Common myeloid progenitor, CD34-positive (primary cell): ENCODE results near the gene CHKA.

Source experiments
- CTCF ChIA-PET: fragments of 350-600 bp; sonication (Branson Sonifier 250); formaldehyde crosslinking; loops from one replicate; lab custom pipeline; 2021; ENCODE audit warnings: antibody characterized with exemption; lab: Charles Lee
- POLR2A ChIA-PET: fragments of 350-600 bp; sonication (Branson Sonifier 250); formaldehyde crosslinking; loops from one replicate; lab custom pipeline; 2021; ENCODE audit warnings: antibody characterized with exemption; lab: Charles Lee
- DNase-seq, 3 donors: peaks; one replicate each; pipeline versions ENCODE4 v3.0.0 to v3.0.0-alpha.2; 2013
- H3K27ac ChIP-seq, 2 experiments: 1 replicate in 1 of 2; 2 replicates in 1 of 2; pipeline ENCODE4 v1.7.0; 2013; ENCODE audit warnings: inconsistent platforms in 2 of 2, low read length in 2 of 2, mild to moderate bottlenecking in 2 of 2, low read depth in 1 of 2, moderate library complexity in 1 of 2; ENCODE audit not compliant: severe bottlenecking in 2 of 2, insufficient read depth in 1 of 2, poor library complexity in 1 of 2
- H3K27me3 ChIP-seq, 5 experiments: replicated peaks in 2 of 5; 1 replicate in 3 of 5; 2 replicates in 2 of 5; pipeline versions ENCODE4 v1.6.1 to v1.7.0; 2013; ENCODE audit warnings: low read length in 4 of 5, mild to moderate bottlenecking in 2 of 5, moderate library complexity in 2 of 5, inconsistent platforms in 1 of 5; ENCODE audit not compliant: insufficient read depth in 5 of 5, control insufficient read depth in 4 of 5
- H3K36me3 ChIP-seq, 4 experiments: 1 replicate in 2 of 4; 2 replicates in 2 of 4; pipeline versions ENCODE4 v1.6.1 to v1.7.0; 2013; ENCODE audit warnings: low read length in 3 of 4, control low read depth in 1 of 4, mild to moderate bottlenecking in 1 of 4; ENCODE audit not compliant: control insufficient read depth in 4 of 4, insufficient read depth in 4 of 4
- H3K4me1 ChIP-seq, 4 experiments: 1 replicate in 3 of 4; 2 replicates in 1 of 4; pipeline versions ENCODE4 v1.6.1 to v1.7.1; 2013; ENCODE audit warnings: low read length in 3 of 4, mild to moderate bottlenecking in 3 of 4, control low read depth in 1 of 4, inconsistent platforms in 1 of 4, moderate library complexity in 1 of 4; ENCODE audit not compliant: control insufficient read depth in 4 of 4, insufficient read depth in 4 of 4; ENCODE audit errors: control extremely low read depth in 1 of 4
- H3K4me3 ChIP-seq, 7 experiments: 1 replicate in 4 of 7; 2 replicates in 3 of 7; pipeline versions ENCODE4 v1.5.1 to v1.7.0; 2013; ENCODE audit warnings: mild to moderate bottlenecking in 7 of 7, low read length in 6 of 7, moderate library complexity in 6 of 7, inconsistent platforms in 2 of 7, low read depth in 2 of 7, control low read depth in 1 of 7; ENCODE audit not compliant: insufficient read depth in 4 of 7, control insufficient read depth in 1 of 7; ENCODE audit errors: extremely low read depth in 1 of 7
- H3K9me3 ChIP-seq, 5 experiments: 1 replicate in 4 of 5; 2 replicates in 1 of 5; pipeline versions ENCODE4 v1.6.1 to v1.7.1; 2013; ENCODE audit warnings: low read length in 4 of 5, mild to moderate bottlenecking in 2 of 5, inconsistent platforms in 1 of 5, low read depth in 1 of 5, moderate library complexity in 1 of 5; ENCODE audit not compliant: control insufficient read depth in 4 of 5, insufficient read depth in 2 of 5; ENCODE audit errors: control extremely low read depth in 1 of 5
- WGBS: methylation state at CpG from one replicate; pipeline ENCODE4 v1.1.5; 2013; ENCODE audit not compliant: insufficient coverage; 5-methylcytosine and 5-hydroxymethylcytosine counted together

The CHKA gene

GRCh38 chr11:68149417-68149816 is 28.2 kb upstream of the CHKA start:
- CTCF ChIA-PET = interaction anchor here (0.6 kb wide), 1 partner anchor 15 kb away, joined by 3 read pairs; no protein-coding TSS in a partner anchor
- no peaks in the 10 kb centered on the region for H3K9me3 ChIP-seq
- peak in 1 of 3 donors; percentile 27 for DNase-seq
- no peaks in the 10 kb centered on the region for H3K27me3 ChIP-seq
- POLR2A ChIA-PET = interaction anchor here (0.7 to 0.8 kb wide), 2 partner anchors 9 to 32 kb away, joined by 4 to 5 read pairs; no protein-coding TSS in a partner anchor
- no peaks in the 10 kb centered on the region for H3K36me3 ChIP-seq
- peaks cover 0 to 39% (median 34%) of the 10 kb centered on the region in 4 experiments for H3K4me1 ChIP-seq
- H3K27ac ChIP-seq = no peak overlapping the region
- no peak overlapping the region for H3K4me3 ChIP-seq
- WGBS = 92% methylated on average over 3 of the region's 6 CpGs

DNA sequence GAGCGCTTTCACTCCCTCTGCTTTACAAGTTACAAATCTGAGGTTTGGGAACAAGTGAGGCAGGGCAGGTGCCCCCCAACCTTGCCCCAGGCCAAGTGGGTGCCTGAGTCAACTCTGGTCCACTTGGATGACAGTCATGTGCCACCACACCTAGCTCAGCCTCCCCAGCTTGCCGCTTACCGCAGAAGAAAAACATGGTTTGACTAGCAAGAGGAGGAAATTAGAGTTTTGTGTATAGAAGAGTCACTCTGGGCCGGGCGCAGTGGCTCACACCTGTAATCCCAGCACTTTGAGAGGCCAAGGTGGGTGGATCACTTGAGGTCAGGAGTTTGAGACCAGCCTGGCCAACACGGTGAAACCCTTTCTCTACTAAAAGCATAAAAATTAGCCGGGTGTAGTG is 27.7 kb upstream of the CHKA start:
- Histone ChIP-seq H3K4me3 (no peak overlapping the region), H3K9me3 (no peaks in the 10 kb centered on the region), H3K27me3 (no peaks in the 10 kb centered on the region), H3K36me3 (no peaks in the 10 kb centered on the region), H3K4me1 (peaks cover 0 to 43% (median 34%) of the 10 kb centered on the region in 4 experiments), H3K27ac (no peak overlapping the region)
- POLR2A ChIA-PET = no interaction called here
- WGBS = 100% methylated on average over 5 of the region's 7 CpGs
- no peak for DNase-seq
- CTCF ChIA-PET = interaction anchor here (0.6 kb wide), 1 partner anchor 15 kb away, joined by 3 read pairs; no protein-coding TSS in a partner anchor

GRCh38 chr11:68148071-68148805 is 27.1 kb upstream of the CHKA start:
- no peak for DNase-seq
- POLR2A ChIA-PET = interaction anchor here (0.6 kb wide), 1 partner anchor 194 kb away, joined by 4 read pairs; no protein-coding TSS in a partner anchor
- CTCF ChIA-PET = interaction anchor here (0.6 to 3.3 kb wide), 2 partner anchors 9 to 19 kb away, joined by 3 to 11 read pairs; no protein-coding TSS in a partner anchor
- H3K4me3 ChIP-seq = no peak overlapping the region
- no peaks in the 10 kb centered on the region for H3K36me3 ChIP-seq
- no peaks in the 10 kb centered on the region for H3K9me3 ChIP-seq
- H3K4me1 ChIP-seq = peaks cover 0 to 48% (median 36%) of the 10 kb centered on the region in 4 experiments
- 96% methylated on average over 14 of the region's 18 CpGs for WGBS
- H3K27ac ChIP-seq = no peak overlapping the region
- H3K27me3 ChIP-seq = no peaks in the 10 kb centered on the region

- Histone ChIP-seq H3K27me3 (no peaks in the 10 kb centered on the region), H3K27ac (no peak overlapping the region), H3K4me3 (no peak overlapping the region), H3K9me3 (no peaks in the 10 kb centered on the region), H3K36me3 (no peaks in the 10 kb centered on the region), H3K4me1 (peaks cover 0 to 61% (median 49%) of the 10 kb centered on the region in 4 experiments)
- WGBS = 52% methylated on average over 8 of the region's 13 CpGs
- ChIA-PET POLR2A (interaction anchor here (0.9 kb wide), 1 partner anchor 49 kb away, joined by 11 read pairs; no protein-coding TSS in a partner anchor), CTCF (interaction anchor here (1.0 to 3.3 kb wide), 4 partner anchors 11 to 71 kb away, joined by 3 to 11 read pairs (median 4); no protein-coding TSS in a partner anchor)
- DNase-seq = peak in 2 of 3 donors; percentile 33 to 54
Observed at GRCh38 chr11:68146704-68147474, 25.7 kb upstream of the CHKA start.

DNA sequence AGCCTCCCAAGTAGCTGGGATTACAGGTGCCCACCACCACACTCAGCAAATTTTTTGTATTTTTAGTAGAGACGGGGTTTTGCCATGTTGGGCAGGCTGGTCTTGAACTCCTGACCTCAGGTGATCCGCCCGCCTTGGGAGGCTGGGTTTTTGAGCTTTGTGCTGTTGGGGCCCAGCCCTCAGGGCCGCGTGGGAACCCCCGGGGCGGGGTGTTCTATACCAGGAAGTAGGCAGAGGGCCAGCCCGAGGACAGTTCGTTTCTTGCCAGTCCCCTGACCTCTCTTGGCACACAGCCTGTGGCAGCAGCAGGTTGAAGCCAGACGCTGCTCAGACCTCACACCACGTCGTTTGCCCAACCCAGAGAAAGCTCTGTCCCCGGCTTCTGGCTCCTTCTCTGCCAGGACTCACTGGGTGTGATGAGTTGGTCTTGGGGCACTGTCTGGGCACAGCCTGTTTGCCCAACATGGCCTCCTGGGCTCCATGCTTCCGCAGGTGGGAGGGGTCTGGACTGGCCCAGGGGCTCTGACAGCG is 24.9 kb upstream of the CHKA start:
- H3K9me3 ChIP-seq = no peaks in the 10 kb centered on the region
- POLR2A ChIA-PET = interaction anchor here (0.6 to 0.9 kb wide), 2 partner anchors 25 to 48 kb away, joined by 3 to 11 read pairs; partner anchors contain the start of gene CHKA
- no peaks in the 10 kb centered on the region for H3K36me3 ChIP-seq
- peaks cover 6 to 69% (median 57%) of the 10 kb centered on the region in 4 experiments for H3K4me1 ChIP-seq
- 32% methylated on average over 6 of the region's 15 CpGs for WGBS
- no peaks in the 10 kb centered on the region for H3K27me3 ChIP-seq
- H3K27ac ChIP-seq = no peak overlapping the region
- DNase-seq = peak in 2 of 3 donors; percentile 39 to 52
- CTCF ChIA-PET = interaction anchor here (0.6 to 3.3 kb wide), 5 partner anchors 11 to 70 kb away, joined by 3 to 11 read pairs (median 3); no protein-coding TSS in a partner anchor
- peak overlapping the region in 1 of 7 experiments; percentile 28 for H3K4me3 ChIP-seq

DNA sequence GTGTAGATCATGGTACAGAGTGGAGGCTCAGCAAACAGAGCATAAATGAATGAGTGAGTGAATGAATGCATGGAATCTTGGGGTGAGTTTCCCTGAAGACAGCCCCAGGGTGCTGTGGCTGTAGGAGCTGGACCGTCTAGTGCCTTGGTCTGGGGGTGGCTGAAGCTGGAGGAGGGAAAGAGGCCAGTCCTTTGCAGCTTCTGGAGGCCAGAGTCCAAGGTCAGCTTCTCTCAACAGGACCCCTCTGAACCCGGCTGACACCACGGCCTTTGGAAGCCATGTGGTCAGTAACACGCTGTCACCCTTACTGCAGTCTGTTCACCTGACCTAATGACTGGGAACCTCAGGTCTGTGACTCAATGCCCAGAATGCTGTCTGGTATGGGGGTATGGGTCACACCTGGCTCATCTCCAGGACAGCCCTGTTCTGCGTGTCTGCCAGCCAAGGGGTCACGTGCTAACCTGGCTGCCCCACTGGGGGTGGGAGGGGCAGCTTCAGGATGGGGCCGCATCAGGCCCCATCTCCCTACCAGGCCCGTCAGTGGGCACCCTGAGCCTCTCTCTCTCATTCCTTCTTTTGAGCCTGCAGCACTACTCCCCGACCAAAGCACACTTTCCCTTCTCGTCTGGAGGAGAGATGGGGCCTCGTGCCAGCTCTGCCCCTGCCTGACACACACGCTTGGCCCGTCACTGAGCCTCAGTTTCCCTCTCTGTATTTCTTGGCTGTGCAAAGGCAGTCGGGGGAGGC is 24.1 kb upstream of the CHKA start:
- 89% methylated on average over 9 of the region's 14 CpGs for WGBS

More for the DNA sequence above, 24.1 kb upstream of the CHKA start:
- H3K4me3 ChIP-seq = no peak overlapping the region
- no peaks in the 10 kb centered on the region for H3K36me3 ChIP-seq
- H3K9me3 ChIP-seq = no peaks in the 10 kb centered on the region
- no peak for DNase-seq
- CTCF ChIA-PET = interaction anchor here (1.8 to 3.3 kb wide), 2 partner anchors 9 to 12 kb away, joined by 4 to 11 read pairs; no protein-coding TSS in a partner anchor
- peaks cover 6 to 77% (median 65%) of the 10 kb centered on the region in 4 experiments for H3K4me1 ChIP-seq
- H3K27me3 ChIP-seq = no peaks in the 10 kb centered on the region
- no peak overlapping the region for H3K27ac ChIP-seq
- POLR2A ChIA-PET = interaction anchor here (0.6 kb wide), 1 partner anchor 24 kb away, joined by 3 read pairs; the partner anchor contains the start of gene CHKA
